ENCODE results near the gene FUCA1. TPM values are rescaled to one million over a fixed set of nuclear protein-coding genes. Genes with fewer than 3 reads are reported as not detected.

FUCA1 gene
- total and polyA plus RNA-seq, 2 experiments from 2014 or later: 11.5 to 13.3 TPM

- TF ChIP-seq EZH2 (IDR thresholded peaks at IDR 0.05; ENCODE audit: insufficient read depth, poor library complexity, severe bottlenecking) (no peak), EZH2phosphoT487 (IDR thresholded peaks at IDR 0.05; ENCODE audit: insufficient read depth, low read depth) (no peak)
- no peak within 1 kb of the TSS for H2AFZ ChIP-seq
- H3K4me2 ChIP-seq (ENCODE audit: unreplicated experiment): no peak within 1 kb of the TSS
- no peak within 1 kb of the TSS for H3K27ac ChIP-seq
- in situ Hi-C loops (cut with MboI): no loop called here
- H3K4me1 ChIP-seq (ENCODE audit: insufficient read depth): peaks cover 3% of the 10 kb centered on the region
- no peaks in the 10 kb centered on the region for H3K9me2 ChIP-seq (ENCODE audit: insufficient read depth)
- no peaks in the 10 kb centered on the region for H3F3A ChIP-seq (ENCODE audit: insufficient read depth)
- H3K9me3 ChIP-seq (ENCODE audit: low read depth): no peaks in the 10 kb centered on the region
- no peak within 1 kb of the TSS for H3K9ac ChIP-seq
- H3K4me3 ChIP-seq: no peak within 1 kb of the TSS
- no peaks in the 10 kb centered on the region; the same call in 1 of the 2 replicates for H3K27me3 ChIP-seq (replicated peaks; ENCODE audit: insufficient read depth)
- 64 to 65% methylated on average over 7 of the region's 7 CpGs for WGBS, 2 experiments (ENCODE audit: low coverage in 1 of 2, low lambda C conversion rate in 2 of 2, missing lambda C conversion rate in 2 of 2)
- H3K36me3 ChIP-seq (ENCODE audit: low read depth): no peaks in the 10 kb centered on the region
- DNase-seq: no peak
- no peaks in the 10 kb centered on the region for H3K79me2 ChIP-seq (ENCODE audit: insufficient read depth)
- H4K20me1 ChIP-seq (ENCODE audit: insufficient read depth): no peaks in the 10 kb centered on the region
Measured at GRCh38 chr1:23913212-23913880, 45.3 kb upstream of the FUCA1 start, which contains the start of gene CNR2. TSS of gene CNR2 (minus strand) at chr1:23913362. CDS start at chr1:23875617, 37,745 bp downstream.

DNA sequence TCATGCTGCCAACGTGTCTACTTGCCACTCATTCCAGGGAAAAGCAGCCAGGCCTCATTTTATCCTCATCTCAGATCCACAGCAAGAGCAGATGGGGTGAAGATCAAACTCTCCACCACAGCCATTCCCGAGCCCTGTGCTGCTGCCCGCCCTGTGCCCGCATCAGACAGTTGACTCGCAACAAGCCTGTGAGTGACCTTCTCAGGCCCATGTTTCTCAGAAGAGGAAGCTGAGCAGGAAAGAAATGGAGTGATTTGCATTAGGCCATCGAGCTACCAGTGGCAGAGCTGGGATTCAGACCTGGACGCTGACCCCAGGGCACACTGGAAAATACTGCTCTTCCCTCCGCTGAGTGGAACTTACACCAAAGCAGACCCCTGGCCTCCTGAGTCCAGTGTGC, 43.8 kb upstream of the FUCA1 start:
- no peak overlapping the region for H3K4me2 ChIP-seq (ENCODE audit: unreplicated experiment)
- no peak for TF ChIP-seq EZH2 (IDR thresholded peaks at IDR 0.05; ENCODE audit: insufficient read depth, poor library complexity, severe bottlenecking)
- no peaks in the 10 kb centered on the region for H3K79me2 ChIP-seq (ENCODE audit: insufficient read depth)

DNA sequence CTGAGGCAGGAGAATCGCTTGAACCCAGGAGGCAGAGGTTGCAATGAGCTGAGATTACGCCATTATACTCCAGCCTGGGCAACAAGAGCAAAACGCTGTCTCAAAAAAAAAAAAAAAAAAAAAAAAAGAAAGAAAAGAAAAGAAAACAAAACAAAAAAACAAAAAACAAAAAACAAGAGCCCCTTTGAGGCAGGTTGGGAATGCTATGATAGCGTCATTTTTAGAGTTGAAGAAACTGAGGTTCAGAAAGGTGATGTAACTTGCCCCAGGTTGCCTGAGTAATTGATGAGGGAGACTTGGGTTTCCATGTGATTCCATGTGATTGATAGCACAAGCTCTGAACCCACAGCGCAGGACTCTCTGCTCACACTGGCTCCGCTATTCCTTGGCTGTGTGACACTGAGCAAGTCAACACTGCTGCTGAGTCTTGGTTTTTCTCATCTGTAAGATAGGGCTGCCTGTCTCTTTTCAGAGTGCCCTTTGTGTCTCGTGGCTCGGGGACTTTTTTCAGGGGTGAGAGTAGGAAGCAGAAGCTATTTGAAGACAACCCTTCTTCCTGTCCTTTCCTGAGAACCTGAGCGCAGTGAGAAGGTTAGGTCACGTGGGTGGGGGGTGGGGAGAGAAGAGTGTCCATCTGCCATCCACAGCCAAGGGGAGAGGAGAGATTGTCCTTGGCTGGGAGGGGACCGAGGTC, 42.6 kb upstream of the FUCA1 start:
- Histone ChIP-seq H2AFZ (no peak overlapping the region), H3K79me2 (ENCODE audit: insufficient read depth) (no peaks in the 10 kb centered on the region), H3K4me2 (ENCODE audit: unreplicated experiment) (no peak overlapping the region), H4K20me1 (ENCODE audit: insufficient read depth) (no peaks in the 10 kb centered on the region), H3K4me3 (no peak overlapping the region), H3K9ac (no peak overlapping the region), H3K27ac (no peak overlapping the region), H3K27me3 (replicated peaks; ENCODE audit: insufficient read depth) (no peaks in the 10 kb centered on the region; the same call in 1 of the 2 replicates), H3K4me1 (ENCODE audit: insufficient read depth) (peaks cover 3% of the 10 kb centered on the region), H3F3A (ENCODE audit: insufficient read depth) (no peaks in the 10 kb centered on the region), H3K9me3 (ENCODE audit: low read depth) (no peaks in the 10 kb centered on the region), H3K9me2 (ENCODE audit: insufficient read depth) (no peaks in the 10 kb centered on the region), H3K36me3 (ENCODE audit: low read depth) (no peaks in the 10 kb centered on the region)
- TF ChIP-seq EZH2phosphoT487 (IDR thresholded peaks at IDR 0.05; ENCODE audit: insufficient read depth, low read depth): no peak
- in situ Hi-C loops (cut with MboI): no loop called here
- WGBS, 2 experiments (ENCODE audit: low coverage in 1 of 2, low lambda C conversion rate in 2 of 2, missing lambda C conversion rate in 2 of 2): 79 to 85% methylated on average over 10 to 11 of the region's 11 CpGs
- DNase-seq: no peak

More for the DNA sequence above, 43.8 kb upstream of the FUCA1 start:
- Histone ChIP-seq H3F3A (ENCODE audit: insufficient read depth) (no peaks in the 10 kb centered on the region), H3K9me2 (ENCODE audit: insufficient read depth) (no peaks in the 10 kb centered on the region), H3K27me3 (replicated peaks; ENCODE audit: insufficient read depth) (no peaks in the 10 kb centered on the region; the same call in 1 of the 2 replicates), H3K9me3 (ENCODE audit: low read depth) (no peaks in the 10 kb centered on the region), H3K4me1 (ENCODE audit: insufficient read depth) (peaks cover 3% of the 10 kb centered on the region), H3K4me3 (no peak overlapping the region), H3K36me3 (ENCODE audit: low read depth) (no peaks in the 10 kb centered on the region), H3K27ac (no peak overlapping the region), H4K20me1 (ENCODE audit: insufficient read depth) (no peaks in the 10 kb centered on the region), H2AFZ (no peak overlapping the region), H3K9ac (no peak overlapping the region)
- WGBS, 2 experiments (ENCODE audit: low coverage in 1 of 2, low lambda C conversion rate in 2 of 2, missing lambda C conversion rate in 2 of 2): 67 to 73% methylated on average over 8 of the region's 8 CpGs
- in situ Hi-C loops (cut with MboI): no loop called here
- DNase-seq: no peak

DNA sequence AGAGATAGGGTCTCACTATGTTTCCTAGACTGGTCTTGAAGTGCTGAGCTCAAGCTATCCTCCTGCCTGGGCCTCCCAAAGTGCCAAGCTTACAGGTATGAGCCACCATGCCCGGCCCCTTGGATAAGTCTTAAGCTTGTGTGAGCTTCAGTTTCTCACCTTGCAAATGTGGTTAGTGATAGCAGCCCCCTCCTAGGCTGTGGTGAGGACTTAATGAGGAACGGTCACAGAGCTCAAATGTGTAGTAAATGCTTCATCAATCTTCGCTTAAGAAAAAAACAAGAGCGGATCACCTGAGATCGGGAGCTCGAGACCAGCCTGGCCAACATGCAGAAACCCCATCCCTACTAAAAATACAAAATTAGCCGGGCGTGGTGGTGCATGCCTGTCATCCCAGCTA, 42.1 kb upstream of the FUCA1 start:
- no peak overlapping the region for H3K4me3 ChIP-seq
- in situ Hi-C loops (cut with MboI): no loop called here
- H3K79me2 ChIP-seq (ENCODE audit: insufficient read depth): no peaks in the 10 kb centered on the region
- TF ChIP-seq EZH2phosphoT487 (IDR thresholded peaks at IDR 0.05; ENCODE audit: insufficient read depth, low read depth) (no peak), EZH2 (IDR thresholded peaks at IDR 0.05; ENCODE audit: insufficient read depth, poor library complexity, severe bottlenecking) (no peak)
- no peak overlapping the region for H3K9ac ChIP-seq
- H4K20me1 ChIP-seq (ENCODE audit: insufficient read depth): no peaks in the 10 kb centered on the region
- H2AFZ ChIP-seq: no peak overlapping the region
- H3K4me2 ChIP-seq (ENCODE audit: unreplicated experiment): no peak overlapping the region
- no peak for DNase-seq
- 81 to 83% methylated on average over 8 of the region's 8 CpGs for WGBS, 2 experiments (ENCODE audit: low coverage in 1 of 2, low lambda C conversion rate in 2 of 2, missing lambda C conversion rate in 2 of 2)
- H3F3A ChIP-seq (ENCODE audit: insufficient read depth): no peaks in the 10 kb centered on the region
- no peaks in the 10 kb centered on the region for H3K9me3 ChIP-seq (ENCODE audit: low read depth)
- H3K36me3 ChIP-seq (ENCODE audit: low read depth): no peaks in the 10 kb centered on the region
- H3K9me2 ChIP-seq (ENCODE audit: insufficient read depth): no peaks in the 10 kb centered on the region
- H3K4me1 ChIP-seq (ENCODE audit: insufficient read depth): peaks cover 3% of the 10 kb centered on the region
- H3K27ac ChIP-seq: no peak overlapping the region
- no peaks in the 10 kb centered on the region; the same call in 1 of the 2 replicates for H3K27me3 ChIP-seq (replicated peaks; ENCODE audit: insufficient read depth)
